ENCODE results near the gene VAPA. TPM values are rescaled to one million over a fixed set of nuclear protein-coding genes. Genes with fewer than 3 reads are reported as not detected.
"Not testable (repeated sequence)": the region's sequence is repeated elsewhere in the genome, so short reads cannot be mapped to it uniquely, and the experiment has no call there.

VAPA gene
- total RNA-seq, 1 donor from 2014 or later: 124 TPM

GRCh38 chr18:9898792-9899549 is 14.8 kb upstream of the VAPA start:
- ATAC-seq (ENCODE audit: low read depth): no peak
- Mint-ChIP-seq H3K27ac (no peak overlapping the region), H3K4me1 (no peaks in the 10 kb centered on the region), H3K9me3 (no peaks in the 10 kb centered on the region), H3K4me3 (no peak overlapping the region), H3K27me3 (peaks cover 2% of the 10 kb centered on the region), H3K36me3 (ENCODE audit: low read depth) (no peaks in the 10 kb centered on the region)
- intact Hi-C loops (cut with micrococcal nuclease): no loop called here
- POLR2A ChIA-PET: no interaction called here
- DNase-seq: no peak
- no peak for TF ChIP-seq CTCF (IDR thresholded peaks at IDR 0.05)
- CTCF ChIA-PET: no interaction called here

GRCh38 chr18:9899550-9899930 is 14.3 kb upstream of the VAPA start:
- H3K27me3 Mint-ChIP-seq; ATAC-seq (ENCODE audit: low read depth); H3K27ac Mint-ChIP-seq; CTCF ChIA-PET; intact Hi-C loops (cut with micrococcal nuclease); H3K9me3 Mint-ChIP-seq; POLR2A ChIA-PET; H3K4me1 Mint-ChIP-seq; DNase-seq; H3K4me3 Mint-ChIP-seq; H3K36me3 Mint-ChIP-seq (ENCODE audit: low read depth): not testable (repeated sequence)

- Mint-ChIP-seq H3K4me1 (no peaks in the 10 kb centered on the region), H3K27me3 (peaks cover 6% of the 10 kb centered on the region), H3K36me3 (ENCODE audit: low read depth) (no peaks in the 10 kb centered on the region), H3K9me3 (no peaks in the 10 kb centered on the region), H3K4me3 (no peak overlapping the region), H3K27ac (no peak overlapping the region)
- no peak for TF ChIP-seq CTCF (IDR thresholded peaks at IDR 0.05)
- DNase-seq: no peak
- intact Hi-C loops (cut with micrococcal nuclease): no loop called here
- no peak for ATAC-seq (ENCODE audit: low read depth)
- POLR2A ChIA-PET: no interaction called here
- CTCF ChIA-PET: no interaction called here
These were observed 13.1 kb upstream of the VAPA start for GRCh38 chr18:9900699-9901098.

GRCh38 chr18:9901377-9901776 is 12.4 kb upstream of the VAPA start:
- H3K4me3 Mint-ChIP-seq: no peak overlapping the region
- no peaks in the 10 kb centered on the region for H3K36me3 Mint-ChIP-seq (ENCODE audit: low read depth)
- TF ChIP-seq CTCF (IDR thresholded peaks at IDR 0.05): no peak
- ATAC-seq (ENCODE audit: low read depth) (no peak), DNase-seq (no peak)
- H3K4me1 Mint-ChIP-seq: no peaks in the 10 kb centered on the region
- H3K27me3 Mint-ChIP-seq: peaks cover 10% of the 10 kb centered on the region
- ChIA-PET POLR2A (no interaction called here), CTCF (no interaction called here)
- intact Hi-C loops (cut with micrococcal nuclease): no loop called here
- no peaks in the 10 kb centered on the region for H3K9me3 Mint-ChIP-seq
- no peak overlapping the region for H3K27ac Mint-ChIP-seq

- H3K9me3 Mint-ChIP-seq; CTCF ChIA-PET; H3K27ac Mint-ChIP-seq; H3K4me1 Mint-ChIP-seq; ATAC-seq (ENCODE audit: low read depth); intact Hi-C loops (cut with micrococcal nuclease); DNase-seq; POLR2A ChIA-PET; H3K4me3 Mint-ChIP-seq; H3K36me3 Mint-ChIP-seq (ENCODE audit: low read depth): not testable (repeated sequence)
- peaks cover 15% of the 10 kb centered on the region for H3K27me3 Mint-ChIP-seq
These were observed 11.6 kb upstream of the VAPA start for GRCh38 chr18:9902264-9902663.

GRCh38 chr18:9902832-9903231 is 11.0 kb upstream of the VAPA start:
- no peaks in the 10 kb centered on the region for H3K9me3 Mint-ChIP-seq
- peaks cover 16% of the 10 kb centered on the region for H3K27me3 Mint-ChIP-seq
- no peaks in the 10 kb centered on the region for H3K36me3 Mint-ChIP-seq (ENCODE audit: low read depth)
- ChIA-PET CTCF (no interaction called here), POLR2A (no interaction called here)
- H3K4me1 Mint-ChIP-seq: no peaks in the 10 kb centered on the region
- H3K27ac Mint-ChIP-seq: no peak overlapping the region
- DNase-seq (no peak), ATAC-seq (ENCODE audit: low read depth) (no peak)
- intact Hi-C loops (cut with micrococcal nuclease): no loop called here
- no peak overlapping the region for H3K4me3 Mint-ChIP-seq
- TF ChIP-seq CTCF (IDR thresholded peaks at IDR 0.05): no peak
